Activated CD4-positive, alpha-beta T cell treated with anti-CD3 and anti-CD28 coated beads, Interleukin-10, Interleukin-2, amounts not matched to agents 100 ng/mL and 50 ng/mL, durations not matched to agents 16 hours and 8 hours (primary cell): Measurements from ENCODE around the gene RNF2.

ENCODE experiments used
- DNase-seq: peaks from one replicate; pipeline ENCODE4 v3.0.0-alpha.2; 2020

The RNF2 gene

GRCh38 chr1:185105121-185105520 lies 59.8 kb downstream of the RNF2 start:
- no peak for DNase-seq

- DNase-seq, result no peak
These were observed 63.0 kb downstream of the RNF2 start for GRCh38 chr1:185108321-185108720.

GRCh38 chr1:185110145-185110544 lies 64.8 kb downstream of the RNF2 start:
- DNase-seq, result no peak

GRCh38 chr1:185111873-185112272 lies 66.5 kb downstream of the RNF2 start:
- DNase-seq, result no peak

GRCh38 chr1:185112356-185112755 lies 67.0 kb downstream of the RNF2 start:
- DNase-seq, result no peak

GRCh38 chr1:185129708-185130107 lies 84.3 kb downstream of the RNF2 start:
- no peak for DNase-seq

GRCh38 chr1:185132534-185132933 lies 87.2 kb downstream of the RNF2 start:
- no peak for DNase-seq

- DNase-seq, result no peak
These were observed 92.7 kb downstream of the RNF2 start for GRCh38 chr1:185137896-185138545.

GRCh38 chr1:185139246-185139645 lies 93.9 kb downstream of the RNF2 start:
- no peak for DNase-seq

- DNase-seq, result no peak
These were observed 98.9 kb downstream of the RNF2 start for GRCh38 chr1:185144233-185144632.

GRCh38 chr1:185151215-185151614 lies 105.9 kb downstream of the RNF2 start:
- DNase-seq, result no peak
